ENCODE results near the gene ZNF467.

Gene ZNF467

DNA sequence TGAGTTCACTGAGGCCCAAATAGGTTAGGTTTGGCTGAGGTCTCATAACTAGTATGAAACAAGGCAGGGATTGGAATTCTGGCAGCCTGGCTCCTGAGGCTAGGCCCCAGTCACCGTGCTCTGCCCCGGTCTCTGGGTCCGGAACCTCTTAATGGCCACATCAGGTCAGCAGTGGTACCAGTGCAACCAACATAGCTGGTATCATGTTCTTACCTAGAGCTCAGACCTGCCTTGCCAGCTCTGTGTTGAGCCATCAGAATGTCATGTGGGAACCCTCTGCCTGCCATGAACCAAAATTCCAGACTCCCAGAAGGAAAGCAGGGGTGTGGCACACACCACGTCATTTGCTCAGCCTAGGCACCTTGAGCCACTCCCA, 56.5 kb downstream of the ZNF467 start:
- no peak for DNase-seq (ENCODE audit: low read depth in 1 of 2, low spot score in 1 of 2)
- Histone ChIP-seq H3K4me3 (replicated peaks; ENCODE audit: insufficient read depth, low read length) (no peak overlapping the region), H3K27me3 (ENCODE audit: insufficient read depth, poor library complexity, severe bottlenecking) (no peaks in the 10 kb centered on the region), H3K27ac (replicated peaks) (no peak overlapping the region)
- TF ChIP-seq POLR2AphosphoS5 (IDR thresholded peaks at IDR 0.05; ENCODE audit: low read depth) (no peak), SPI1 (IDR thresholded peaks at IDR 0.05; ENCODE audit: borderline replicate concordance, low read depth) (no peak), GABPA (IDR thresholded peaks at IDR 0.05; ENCODE audit: low read depth) (no peak)
- TF ChIP-seq, protein P1, sequence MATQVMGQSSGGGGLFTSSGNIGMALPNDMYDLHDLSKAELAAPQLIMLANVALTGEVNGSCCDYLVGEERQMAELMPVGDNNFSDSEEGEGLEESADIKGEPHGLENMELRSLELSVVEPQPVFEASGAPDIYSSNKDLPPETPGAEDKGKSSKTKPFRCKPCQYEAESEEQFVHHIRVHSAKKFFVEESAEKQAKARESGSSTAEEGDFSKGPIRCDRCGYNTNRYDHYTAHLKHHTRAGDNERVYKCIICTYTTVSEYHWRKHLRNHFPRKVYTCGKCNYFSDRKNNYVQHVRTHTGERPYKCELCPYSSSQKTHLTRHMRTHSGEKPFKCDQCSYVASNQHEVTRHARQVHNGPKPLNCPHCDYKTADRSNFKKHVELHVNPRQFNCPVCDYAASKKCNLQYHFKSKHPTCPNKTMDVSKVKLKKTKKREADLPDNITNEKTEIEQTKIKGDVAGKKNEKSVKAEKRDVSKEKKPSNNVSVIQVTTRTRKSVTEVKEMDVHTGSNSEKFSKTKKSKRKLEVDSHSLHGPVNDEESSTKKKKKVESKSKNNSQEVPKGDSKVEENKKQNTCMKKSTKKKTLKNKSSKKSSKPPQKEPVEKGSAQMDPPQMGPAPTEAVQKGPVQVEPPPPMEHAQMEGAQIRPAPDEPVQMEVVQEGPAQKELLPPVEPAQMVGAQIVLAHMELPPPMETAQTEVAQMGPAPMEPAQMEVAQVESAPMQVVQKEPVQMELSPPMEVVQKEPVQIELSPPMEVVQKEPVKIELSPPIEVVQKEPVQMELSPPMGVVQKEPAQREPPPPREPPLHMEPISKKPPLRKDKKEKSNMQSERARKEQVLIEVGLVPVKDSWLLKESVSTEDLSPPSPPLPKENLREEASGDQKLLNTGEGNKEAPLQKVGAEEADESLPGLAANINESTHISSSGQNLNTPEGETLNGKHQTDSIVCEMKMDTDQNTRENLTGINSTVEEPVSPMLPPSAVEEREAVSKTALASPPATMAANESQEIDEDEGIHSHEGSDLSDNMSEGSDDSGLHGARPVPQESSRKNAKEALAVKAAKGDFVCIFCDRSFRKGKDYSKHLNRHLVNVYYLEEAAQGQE (IDR thresholded peaks at IDR 0.05; ENCODE audit: insufficient replicate concordance, low read depth), result no peak
- TF ChIP-seq, protein P2, sequence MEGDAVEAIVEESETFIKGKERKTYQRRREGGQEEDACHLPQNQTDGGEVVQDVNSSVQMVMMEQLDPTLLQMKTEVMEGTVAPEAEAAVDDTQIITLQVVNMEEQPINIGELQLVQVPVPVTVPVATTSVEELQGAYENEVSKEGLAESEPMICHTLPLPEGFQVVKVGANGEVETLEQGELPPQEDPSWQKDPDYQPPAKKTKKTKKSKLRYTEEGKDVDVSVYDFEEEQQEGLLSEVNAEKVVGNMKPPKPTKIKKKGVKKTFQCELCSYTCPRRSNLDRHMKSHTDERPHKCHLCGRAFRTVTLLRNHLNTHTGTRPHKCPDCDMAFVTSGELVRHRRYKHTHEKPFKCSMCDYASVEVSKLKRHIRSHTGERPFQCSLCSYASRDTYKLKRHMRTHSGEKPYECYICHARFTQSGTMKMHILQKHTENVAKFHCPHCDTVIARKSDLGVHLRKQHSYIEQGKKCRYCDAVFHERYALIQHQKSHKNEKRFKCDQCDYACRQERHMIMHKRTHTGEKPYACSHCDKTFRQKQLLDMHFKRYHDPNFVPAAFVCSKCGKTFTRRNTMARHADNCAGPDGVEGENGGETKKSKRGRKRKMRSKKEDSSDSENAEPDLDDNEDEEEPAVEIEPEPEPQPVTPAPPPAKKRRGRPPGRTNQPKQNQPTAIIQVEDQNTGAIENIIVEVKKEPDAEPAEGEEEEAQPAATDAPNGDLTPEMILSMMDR (IDR thresholded peaks at IDR 0.05; ENCODE audit: insufficient read depth, low read length), result no peak

DNA sequence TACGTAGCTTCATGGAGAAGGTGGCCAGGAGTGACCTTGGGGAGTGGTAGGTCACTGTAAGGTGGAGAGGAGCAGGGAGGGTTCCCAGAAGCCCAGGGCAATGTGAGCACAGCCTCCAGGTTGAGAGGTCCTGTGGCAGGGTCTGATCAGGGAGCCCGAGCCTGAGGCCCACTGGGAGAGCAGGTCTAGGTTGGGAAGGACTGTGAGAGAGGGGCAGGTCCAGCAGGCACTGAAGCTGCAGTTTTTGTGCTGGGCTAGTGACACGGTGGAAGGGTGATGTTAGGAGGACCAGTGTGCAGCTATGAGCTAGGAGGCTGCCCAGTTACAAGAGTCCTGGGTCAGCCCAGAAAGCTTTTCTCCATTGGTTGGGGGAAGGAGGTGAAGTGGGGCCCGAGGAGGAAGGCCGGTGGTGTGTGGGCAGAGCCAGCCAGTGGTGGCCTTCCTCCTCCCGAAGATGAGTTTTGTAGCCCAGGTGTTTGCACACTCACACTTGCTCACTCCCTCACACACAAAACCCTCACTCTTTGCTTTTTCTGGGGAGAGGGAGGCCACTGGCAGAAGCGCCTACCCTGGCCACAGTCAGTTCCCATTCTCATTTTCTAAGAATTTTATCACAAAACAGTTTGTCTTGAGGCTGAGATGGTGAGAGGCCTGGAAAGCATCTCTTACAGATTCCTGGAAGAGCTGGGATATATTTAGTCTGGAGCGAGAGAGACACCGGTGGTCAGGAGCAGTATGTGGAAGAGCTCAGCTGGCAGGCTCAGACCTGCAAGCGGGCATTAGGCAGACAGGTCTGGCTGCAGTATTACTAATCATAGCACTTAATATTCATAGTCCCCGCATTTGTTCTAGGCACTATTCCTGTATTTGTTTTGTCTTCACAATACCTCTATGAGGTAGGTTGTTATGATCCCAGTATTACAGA, 57.1 kb downstream of the ZNF467 start:
- Histone ChIP-seq H3K27ac (replicated peaks) (no peak overlapping the region), H3K4me3 (replicated peaks; ENCODE audit: insufficient read depth, low read length) (no peak overlapping the region), H3K27me3 (ENCODE audit: insufficient read depth, poor library complexity, severe bottlenecking) (no peaks in the 10 kb centered on the region)
- TF ChIP-seq POLR2AphosphoS5 (IDR thresholded peaks at IDR 0.05; ENCODE audit: low read depth) (no peak), SPI1 (IDR thresholded peaks at IDR 0.05; ENCODE audit: borderline replicate concordance, low read depth) (no peak), GABPA (IDR thresholded peaks at IDR 0.05; ENCODE audit: low read depth) (no peak)
- TF ChIP-seq, protein P2 (IDR thresholded peaks at IDR 0.05; ENCODE audit: insufficient read depth, low read length), result no peak
- TF ChIP-seq, protein P1 (IDR thresholded peaks at IDR 0.05; ENCODE audit: insufficient replicate concordance, low read depth), result no peak
- no peak for DNase-seq (ENCODE audit: low read depth in 1 of 2, low spot score in 1 of 2)

DNA sequence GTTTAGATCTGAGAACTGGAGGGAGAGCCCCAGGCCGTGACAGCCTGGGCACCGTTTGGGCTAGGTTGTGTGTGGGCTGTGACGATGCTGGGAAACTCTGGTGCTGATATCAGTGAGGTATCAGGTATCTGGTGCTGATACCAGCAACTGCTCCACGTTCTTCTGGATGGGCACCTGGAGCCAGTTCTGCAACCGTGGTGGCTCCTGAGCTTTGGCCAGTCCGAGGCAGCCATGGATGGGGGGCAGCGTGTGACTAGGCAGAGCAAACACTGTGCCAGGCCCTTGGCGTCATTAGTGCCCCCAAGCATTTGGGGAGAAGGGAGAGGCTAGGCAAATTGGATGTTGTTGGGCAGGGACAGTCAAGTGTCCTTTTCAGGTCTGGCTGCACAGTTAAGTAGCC, 57.9 kb downstream of the ZNF467 start:
- Histone ChIP-seq H3K27ac (replicated peaks) (no peak overlapping the region), H3K27me3 (ENCODE audit: insufficient read depth, poor library complexity, severe bottlenecking) (no peaks in the 10 kb centered on the region), H3K4me3 (replicated peaks; ENCODE audit: insufficient read depth, low read length) (no peak overlapping the region)
- no peak for DNase-seq (ENCODE audit: low read depth in 1 of 2, low spot score in 1 of 2)
- TF ChIP-seq, protein P2 (IDR thresholded peaks at IDR 0.05; ENCODE audit: insufficient read depth, low read length), result no peak
- TF ChIP-seq GABPA (IDR thresholded peaks at IDR 0.05; ENCODE audit: low read depth) (no peak), SPI1 (IDR thresholded peaks at IDR 0.05; ENCODE audit: borderline replicate concordance, low read depth) (no peak), POLR2AphosphoS5 (IDR thresholded peaks at IDR 0.05; ENCODE audit: low read depth) (no peak)
- TF ChIP-seq, protein P1 (IDR thresholded peaks at IDR 0.05; ENCODE audit: insufficient replicate concordance, low read depth), result no peak
